Gastrocnemius medialis (tissue), 4 donors: ENCODE measurements around the gene UBC. TPM values are rescaled to one million over a fixed set of nuclear protein-coding genes. Genes with fewer than 3 reads are reported as not detected.

Source experiments
- ATAC-seq, 2 donors: fragments of 150-250 bp; one replicate each; pipeline ENCODE4 v1.9.1; 2016
- DNase-seq, 2 donors: peaks; one replicate each; pipeline ENCODE4 v3.0.0-alpha.2; 2019
- H3K27ac ChIP-seq, 4 donors: fragments of 200-600 bp; sonication (generic); 1 replicate in 1 of 4; 2 replicates in 3 of 4; pipeline ENCODE4 v1.5.1; 2016 to 2018; ENCODE audit warnings: mild to moderate bottlenecking in 2 of 4, moderate library complexity in 1 of 4
- H3K27me3 ChIP-seq, 3 donors: fragments of 200-600 bp; sonication (generic) in 2 of 3; 1 replicate in 1 of 3; 2 replicates in 2 of 3; pipeline versions ENCODE4 v1.5.1 to v1.6.0; 2016 to 2019; ENCODE audit warnings: mild to moderate bottlenecking in 1 of 3, moderate library complexity in 1 of 3
- H3K36me3 ChIP-seq, 2 donors: fragments of 200-600 bp; sonication (generic) in 1 of 2; one replicate each; pipeline ENCODE4 v1.5.1; 2017 to 2018
- H3K4me1 ChIP-seq, 2 donors: fragments of 200-600 bp; sonication (generic) in 1 of 2; one replicate each; pipeline ENCODE4 v1.5.1; 2016 to 2017; ENCODE audit warnings: mild to moderate bottlenecking in 2 of 2
- H3K4me3 ChIP-seq, 4 donors: fragments of 200-600 bp; sonication (generic) in 3 of 4; 1 replicate in 1 of 4; 2 replicates in 3 of 4; pipeline ENCODE4 v1.5.1; 2016 to 2019; ENCODE audit warnings: mild to moderate bottlenecking in 2 of 4
- H3K9me3 ChIP-seq, 3 donors: fragments of 200-600 bp; sonication (generic) in 2 of 3; 1 replicate in 1 of 3; 2 replicates in 2 of 3; pipeline ENCODE4 v1.5.1; 2016 to 2019
- CTCF ChIP-seq, 5 experiments: fragments of 450-650 bp in 3 of 5; fragments of 200-600 bp in 2 of 5; sonication (generic) in 2 of 5; IDR thresholded peaks in 4 of 5; conservative IDR thresholded peaks in 1 of 5; 1 replicate in 4 of 5; 2 replicates in 1 of 5; pipeline ENCODE4 v1.5.1; 2016 to 2019; ENCODE audit warnings: antibody characterized with exemption in 5 of 5, mild to moderate bottlenecking in 3 of 5, moderate library complexity in 3 of 5
- POLR2A ChIP-seq, 2 donors: fragments of 450-650 bp; IDR thresholded peaks; one replicate each; pipeline ENCODE4 v1.6.1; 2017; ENCODE audit warnings: antibody characterized with exemption in 2 of 2, mild to moderate bottlenecking in 2 of 2, moderate library complexity in 2 of 2
- in situ Hi-C, 4 donors: fragments of 200-750 bp; cut with MboI; loops; one replicate each; pipeline versions ENCODE4 v1.15.0 to v1.8.0; 2017; ENCODE audit warnings: low sequenced_read_pairs in 4 of 4
- intact Hi-C: fragments of 100-400 bp; cut with DNase I; formaldehyde crosslinking; loops from one replicate; pipeline ENCODE4 v1.15.1; 2023; ENCODE audit warnings: low total_unique reads
- total RNA-seq, 4 donors: library from RNA; depleted of rRNA; stranded (reverse); fragments of >200 nt; gene quantifications; one replicate each; pipeline versions ENCODE4 v1.1.0 to v1.2.3, GENCODE V29; 2016

The UBC gene
- total RNA-seq, 4 donors from 2014 or later = 3,173 to 12,805 (median 9,048) TPM

DNA sequence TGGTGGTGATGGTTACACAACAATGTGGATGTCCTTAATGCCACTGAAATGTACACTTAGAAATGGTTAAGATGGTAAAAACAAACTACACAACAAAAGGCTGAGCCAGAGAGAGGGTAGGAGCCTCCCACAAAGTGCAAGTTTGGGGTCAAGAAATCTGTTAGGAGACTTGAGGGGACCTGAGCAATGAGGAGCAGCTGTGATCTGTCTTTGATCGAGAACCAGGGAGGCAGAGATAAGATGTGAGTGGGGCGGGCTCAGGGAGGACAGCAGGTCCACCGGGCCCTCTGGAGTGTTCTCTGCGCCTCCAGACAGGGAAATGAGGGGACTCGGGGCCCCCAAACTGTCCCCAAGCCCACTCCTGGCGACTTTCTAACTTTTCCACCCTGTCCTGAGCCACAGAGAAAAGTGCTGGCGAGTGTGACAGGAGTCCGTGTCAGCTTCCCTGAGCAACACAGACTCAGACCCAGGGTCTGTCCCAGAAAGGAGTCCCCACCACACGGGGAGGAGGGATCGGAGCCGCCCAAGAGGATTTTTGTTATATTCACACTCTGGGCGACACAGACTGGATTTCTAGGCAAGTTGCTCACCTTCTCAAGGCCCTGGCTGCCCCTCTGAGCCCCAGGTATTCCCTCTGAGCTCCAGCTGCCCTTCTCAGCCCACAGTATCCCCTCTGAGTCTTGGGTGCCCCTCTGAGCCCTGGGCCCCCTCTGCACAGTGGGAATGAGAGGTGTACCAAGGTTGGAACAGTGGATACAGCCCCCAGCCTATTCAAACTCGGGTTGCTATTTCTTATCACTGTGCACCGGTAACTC, 39.3 kb downstream of the UBC start:
- H3K9me3 ChIP-seq = no peaks in the 10 kb centered on the region
- no peaks in the 10 kb centered on the region for H3K36me3 ChIP-seq
- ATAC-seq (no peak), DNase-seq (no peak)
- in situ Hi-C loops = no loop called here
- intact Hi-C loops = no loop called here
- no peak overlapping the region for H3K4me3 ChIP-seq
- TF ChIP-seq CTCF (IDR thresholded peaks at IDR 0.05 in 4 of 5, conservative IDR thresholded peaks at IDR 0.05 in 1 of 5) (no peak), POLR2A (IDR thresholded peaks at IDR 0.05) (no peak)
- no peak overlapping the region for H3K27ac ChIP-seq
- H3K27me3 ChIP-seq = no peaks in the 10 kb centered on the region
- no peaks in the 10 kb centered on the region for H3K4me1 ChIP-seq

- no peak overlapping the region for H3K27ac ChIP-seq
- TF ChIP-seq CTCF (IDR thresholded peaks at IDR 0.05 in 4 of 5, conservative IDR thresholded peaks at IDR 0.05 in 1 of 5) (no peak), POLR2A (IDR thresholded peaks at IDR 0.05) (no peak)
- H3K27me3 ChIP-seq = no peaks in the 10 kb centered on the region
- in situ Hi-C loops (no loop called here), intact Hi-C loops (no loop called here)
- no peaks in the 10 kb centered on the region for H3K4me1 ChIP-seq
- H3K9me3 ChIP-seq = no peaks in the 10 kb centered on the region
- H3K36me3 ChIP-seq = no peaks in the 10 kb centered on the region
- no peak for DNase-seq
- ATAC-seq = no peak
- H3K4me3 ChIP-seq = no peak overlapping the region
These were observed 40.3 kb downstream of the UBC start for GRCh38 chr12:124874188-124874587.

GRCh38 chr12:124872068-124872719, 42.3 kb downstream of the UBC start:
- DNase-seq (no peak), ATAC-seq (no peak)
- Histone ChIP-seq H3K9me3 (no peaks in the 10 kb centered on the region), H3K27me3 (no peaks in the 10 kb centered on the region), H3K4me3 (no peak overlapping the region), H3K36me3 (no peaks in the 10 kb centered on the region), H3K27ac (no peak overlapping the region), H3K4me1 (no peaks in the 10 kb centered on the region)
- TF ChIP-seq CTCF (IDR thresholded peaks at IDR 0.05 in 4 of 5, conservative IDR thresholded peaks at IDR 0.05 in 1 of 5) (no peak), POLR2A (IDR thresholded peaks at IDR 0.05) (no peak)
- intact Hi-C loops = no loop called here
- in situ Hi-C loops = no loop called here

GRCh38 chr12:124871297-124871696, 43.2 kb downstream of the UBC start:
- no peak for ATAC-seq
- in situ Hi-C loops (no loop called here), intact Hi-C loops (no loop called here)
- H3K27me3 ChIP-seq = no peaks in the 10 kb centered on the region
- no peak overlapping the region for H3K4me3 ChIP-seq
- TF ChIP-seq POLR2A (IDR thresholded peaks at IDR 0.05) = no peak
- TF ChIP-seq CTCF (IDR thresholded peaks at IDR 0.05 in 4 of 5, conservative IDR thresholded peaks at IDR 0.05 in 1 of 5) = no peak
- H3K9me3 ChIP-seq = no peaks in the 10 kb centered on the region
- no peak for DNase-seq
- no peak overlapping the region for H3K27ac ChIP-seq
- H3K36me3 ChIP-seq = no peaks in the 10 kb centered on the region
- no peaks in the 10 kb centered on the region for H3K4me1 ChIP-seq
